GM21360 (cell line): ENCODE measurements around the gene WNT3.
"Not testable (repeated sequence)": the region's sequence is repeated elsewhere in the genome, so short reads cannot be mapped to it uniquely, and the experiment has no call there.

ENCODE experiments used
- ATAC-seq: cut with Tn5 transposase; IDR thresholded peaks from one replicate; pipeline ENCODE4 v1.9.1; 2021; ENCODE audit warnings: mild to moderate bottlenecking, moderate library complexity; ENCODE audit not compliant: unreplicated experiment

Gene WNT3

GRCh38 chr17:46814446-46814845, 4.0 kb downstream of the WNT3 start:
- no peak for ATAC-seq

GRCh38 chr17:46813920-46814319, 4.6 kb downstream of the WNT3 start:
- no peak for ATAC-seq

GRCh38 chr17:46812624-46813318, 5.7 kb downstream of the WNT3 start:
- no peak for ATAC-seq

GRCh38 chr17:46811978-46812583, 6.4 kb downstream of the WNT3 start:
- no peak for ATAC-seq

GRCh38 chr17:46810837-46811236, 7.7 kb downstream of the WNT3 start:
- ATAC-seq: no peak

GRCh38 chr17:46809110-46809571, 9.4 kb downstream of the WNT3 start:
- ATAC-seq: no peak

GRCh38 chr17:46805771-46806170, 12.7 kb downstream of the WNT3 start:
- ATAC-seq: no peak

- no peak for ATAC-seq
Observed at GRCh38 chr17:46803544-46803943, 14.9 kb downstream of the WNT3 start.

GRCh38 chr17:46802800-46803199, 15.7 kb downstream of the WNT3 start:
- ATAC-seq: no peak

- ATAC-seq: no peak
Observed at GRCh38 chr17:46800573-46800972, 17.9 kb downstream of the WNT3 start.

- no peak for ATAC-seq
Observed at GRCh38 chr17:46796956-46797530, 21.4 kb downstream of the WNT3 start.

GRCh38 chr17:46796524-46796923, 22.0 kb downstream of the WNT3 start:
- ATAC-seq: no peak

- ATAC-seq: no peak
Observed at GRCh38 chr17:46796084-46796483, 22.4 kb downstream of the WNT3 start.

GRCh38 chr17:46795379-46795952, 23.0 kb downstream of the WNT3 start:
- ATAC-seq: no peak

- no peak for ATAC-seq
Observed at GRCh38 chr17:46794318-46794717, 24.2 kb downstream of the WNT3 start.

GRCh38 chr17:46793541-46793940, 25.0 kb downstream of the WNT3 start:
- ATAC-seq: no peak

- not testable (repeated sequence) for ATAC-seq
Observed at GRCh38 chr17:46793023-46793422, 25.5 kb downstream of the WNT3 start.

GRCh38 chr17:46792071-46792470, 26.4 kb downstream of the WNT3 start:
- ATAC-seq: no peak

GRCh38 chr17:46791531-46791930, 27.0 kb downstream of the WNT3 start:
- ATAC-seq: no peak

- no peak for ATAC-seq
Observed at GRCh38 chr17:46790216-46790615, 28.3 kb downstream of the WNT3 start.

- no peak for ATAC-seq
Observed at GRCh38 chr17:46789610-46790009, 28.9 kb downstream of the WNT3 start.

- ATAC-seq: no peak
Observed at GRCh38 chr17:46788796-46789195, 29.7 kb downstream of the WNT3 start.
